ENCODE measurements around the gene HSPB6. TPM values are rescaled to one million over a fixed set of nuclear protein-coding genes. Genes with fewer than 3 reads are reported as not detected.
A peak's percentile ranks its signal among the peaks of the same experiment; 100 is the strongest.
"Not testable (repeated sequence)": the region's sequence is repeated elsewhere in the genome, so short reads cannot be mapped to it uniquely, and the experiment has no call there.

The HSPB6 gene
- total RNA-seq, 4 donors from 2014 or later = 107 to 203 (median 128) TPM

DNA sequence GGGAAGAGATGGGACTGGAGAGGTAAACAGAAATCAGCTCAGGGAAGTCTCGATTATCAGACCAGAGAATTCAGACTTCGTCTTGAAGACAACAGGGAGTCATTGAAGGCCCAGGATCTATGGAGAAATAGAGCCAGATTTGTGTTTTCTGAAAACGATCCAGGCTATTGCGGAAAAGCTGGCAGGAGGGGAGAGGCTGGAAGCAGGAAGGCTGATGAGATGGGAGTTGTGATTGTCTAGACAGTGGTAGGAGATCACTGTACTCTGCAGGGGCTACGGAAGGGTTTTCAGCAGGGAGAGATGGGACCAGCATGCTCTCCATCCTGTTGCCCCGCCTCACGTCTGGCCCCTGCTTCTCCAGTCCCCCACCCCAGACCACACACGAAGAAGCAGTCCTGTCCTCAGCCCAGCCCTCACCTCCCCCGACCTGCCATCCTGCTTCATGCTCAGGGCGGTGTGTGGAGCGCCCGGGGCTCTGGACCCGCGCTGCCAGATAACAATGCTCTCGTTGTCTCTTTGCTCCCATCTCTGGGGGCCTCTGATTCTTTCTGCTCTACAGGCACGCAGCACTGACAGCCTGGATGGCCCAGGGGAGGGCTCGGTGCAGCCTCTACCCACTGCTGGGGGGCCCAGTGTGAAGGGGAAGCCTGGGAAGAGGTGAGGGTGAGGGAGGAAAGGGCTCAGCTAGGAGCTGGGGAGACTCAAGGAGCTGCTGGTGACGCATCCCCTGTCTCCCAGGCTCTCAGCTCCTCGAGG lies 20.4 kb upstream of the HSPB6 start:
- ATAC-seq (ENCODE audit: low FRiP score) (no peak), DNase-seq (ENCODE audit: low spot score) (no peak)
- TF ChIP-seq, protein P1, sequence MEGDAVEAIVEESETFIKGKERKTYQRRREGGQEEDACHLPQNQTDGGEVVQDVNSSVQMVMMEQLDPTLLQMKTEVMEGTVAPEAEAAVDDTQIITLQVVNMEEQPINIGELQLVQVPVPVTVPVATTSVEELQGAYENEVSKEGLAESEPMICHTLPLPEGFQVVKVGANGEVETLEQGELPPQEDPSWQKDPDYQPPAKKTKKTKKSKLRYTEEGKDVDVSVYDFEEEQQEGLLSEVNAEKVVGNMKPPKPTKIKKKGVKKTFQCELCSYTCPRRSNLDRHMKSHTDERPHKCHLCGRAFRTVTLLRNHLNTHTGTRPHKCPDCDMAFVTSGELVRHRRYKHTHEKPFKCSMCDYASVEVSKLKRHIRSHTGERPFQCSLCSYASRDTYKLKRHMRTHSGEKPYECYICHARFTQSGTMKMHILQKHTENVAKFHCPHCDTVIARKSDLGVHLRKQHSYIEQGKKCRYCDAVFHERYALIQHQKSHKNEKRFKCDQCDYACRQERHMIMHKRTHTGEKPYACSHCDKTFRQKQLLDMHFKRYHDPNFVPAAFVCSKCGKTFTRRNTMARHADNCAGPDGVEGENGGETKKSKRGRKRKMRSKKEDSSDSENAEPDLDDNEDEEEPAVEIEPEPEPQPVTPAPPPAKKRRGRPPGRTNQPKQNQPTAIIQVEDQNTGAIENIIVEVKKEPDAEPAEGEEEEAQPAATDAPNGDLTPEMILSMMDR (IDR thresholded peaks at IDR 0.05) = no peak

DNA sequence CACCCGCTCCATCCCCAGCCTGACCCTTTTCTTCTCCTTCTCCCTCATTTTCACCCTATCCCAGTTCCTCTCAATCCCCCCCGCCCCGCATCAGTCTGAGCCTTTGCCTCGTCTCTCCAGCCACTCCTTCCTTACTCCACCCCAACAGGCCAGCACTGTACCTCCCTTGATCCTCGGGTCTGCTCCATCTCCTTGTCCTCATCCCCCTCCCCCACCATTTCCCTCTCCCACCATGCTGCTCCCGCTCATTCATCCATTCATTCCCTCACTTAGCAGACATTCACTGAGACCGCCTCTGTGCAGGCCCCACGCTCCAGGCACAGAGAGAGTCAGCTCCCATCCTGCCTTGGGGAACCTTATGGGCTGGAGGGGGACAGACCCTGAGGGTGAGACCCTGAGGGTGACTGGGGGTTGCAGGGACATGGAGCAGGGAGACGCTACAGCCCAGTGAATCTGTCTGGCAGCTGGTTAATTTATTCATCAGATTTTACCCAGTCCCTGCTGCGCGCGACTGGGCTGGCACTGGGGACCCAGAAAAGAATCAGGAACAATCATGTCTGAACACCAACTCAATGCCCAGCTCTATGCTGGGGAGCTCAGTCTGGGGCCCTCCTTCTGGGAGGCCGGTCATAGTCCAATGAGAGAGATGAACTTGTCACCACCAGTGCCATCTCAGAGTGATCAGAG lies 19.4 kb upstream of the HSPB6 start:
- TF ChIP-seq, protein P1 (IDR thresholded peaks at IDR 0.05) = no peak
- DNase-seq (ENCODE audit: low spot score) (no peak), ATAC-seq (ENCODE audit: low FRiP score) (no peak)

DNA sequence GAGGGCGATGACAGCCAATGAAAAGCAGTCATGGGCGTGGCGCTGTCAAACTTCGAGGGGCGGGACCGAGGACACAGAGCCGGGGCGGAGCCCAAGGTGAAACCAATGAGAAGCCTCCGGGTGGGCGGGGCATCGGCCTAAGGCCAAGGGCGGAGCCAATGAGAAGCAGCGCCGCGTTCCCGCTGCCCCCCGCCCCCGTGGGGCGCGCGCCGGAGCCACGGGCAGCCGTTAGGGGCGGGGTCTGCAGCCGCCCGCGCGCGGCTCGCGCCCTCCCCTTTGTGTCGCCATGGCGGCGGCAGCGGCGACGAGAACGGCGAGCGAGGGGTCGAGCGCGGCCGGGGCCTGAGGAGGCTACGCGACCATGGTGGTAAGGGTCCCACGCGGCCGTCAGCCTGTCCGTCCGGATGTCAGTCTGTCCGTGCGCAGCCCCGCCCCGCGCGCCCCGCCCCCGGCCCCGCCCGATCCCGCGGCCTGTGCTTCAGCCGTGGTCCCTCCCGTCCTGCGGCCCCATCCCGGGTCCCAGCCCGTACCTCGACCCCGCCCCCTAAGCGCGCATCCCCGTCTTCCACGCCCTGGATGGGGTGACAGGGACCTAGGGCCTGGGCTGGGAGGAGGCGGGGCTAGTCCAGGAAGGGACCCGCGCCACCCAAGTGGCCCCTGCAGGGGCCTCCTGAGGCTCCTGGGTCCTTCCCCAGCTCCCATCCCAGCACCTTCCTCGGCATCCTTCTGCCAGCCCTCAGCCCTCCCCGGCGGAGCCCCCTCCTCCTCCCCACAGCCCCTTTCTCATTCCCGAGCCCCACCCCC lies 18.7 kb upstream of the HSPB6 start, which contains the start of gene ARHGAP33:
TSS of gene ARHGAP33 (plus strand) at position 267 of the 804 bp plus-strand sequence. CDS start at position 362, 95 bp downstream.
- TF ChIP-seq, protein P1 (IDR thresholded peaks at IDR 0.05) = no peak
- DNase-seq (ENCODE audit: low spot score) = peak; percentile 98
- peak; percentile 98 for ATAC-seq (ENCODE audit: low FRiP score)

DNA sequence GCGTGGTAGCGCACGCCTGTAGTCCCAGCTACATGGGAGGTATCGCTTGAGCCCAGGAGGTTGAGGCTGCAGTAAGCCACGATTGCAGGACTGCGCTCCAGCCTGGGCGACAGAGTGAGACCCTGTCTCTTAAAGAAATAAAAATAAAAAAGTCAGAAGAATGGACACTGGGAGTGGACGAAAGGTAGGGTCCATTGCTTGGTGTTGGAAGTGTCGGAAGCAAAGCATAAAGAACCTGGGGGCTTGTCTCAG lies 18.1 kb upstream of the HSPB6 start:
- DNase-seq (ENCODE audit: low spot score) = no peak
- ATAC-seq (ENCODE audit: low FRiP score) = peak; percentile 9
- TF ChIP-seq, protein P1 (IDR thresholded peaks at IDR 0.05) = no peak

DNA sequence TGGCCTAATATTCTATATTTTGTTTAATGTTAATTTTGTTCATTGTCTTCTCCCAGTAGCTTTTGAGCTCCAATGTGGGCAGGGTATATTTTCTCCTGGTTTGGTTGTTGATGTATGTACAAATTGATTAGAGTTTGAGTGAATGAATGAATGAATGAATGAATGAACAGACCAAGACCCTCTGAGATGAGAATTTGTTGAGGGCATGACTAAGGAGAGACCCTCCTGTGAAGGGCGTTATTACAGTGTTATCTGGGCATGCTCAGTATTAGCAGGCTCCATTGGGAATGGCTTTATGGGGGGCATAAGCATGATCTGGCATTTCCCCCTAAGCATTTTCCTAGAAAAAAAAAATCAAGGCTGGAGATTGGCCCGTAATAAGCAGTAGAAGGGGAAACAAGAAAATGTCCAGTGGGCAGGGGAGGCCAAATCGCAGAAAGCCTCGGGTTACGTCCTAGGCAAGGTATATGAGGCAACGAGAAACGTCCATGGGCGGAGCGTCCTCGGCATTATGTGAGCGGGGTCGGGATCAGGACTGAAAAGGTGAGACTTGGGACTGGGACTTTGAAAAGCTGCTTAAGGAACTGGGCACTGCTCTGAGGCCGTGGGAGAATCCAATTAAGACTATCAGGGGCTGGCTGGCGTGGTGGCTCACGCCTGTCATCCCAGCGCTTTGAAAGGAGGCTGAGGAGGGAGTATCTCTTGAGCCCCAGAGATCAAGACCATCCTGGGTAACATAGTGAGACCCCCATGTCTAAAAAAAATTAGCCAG lies 17.6 kb upstream of the HSPB6 start:
- DNase-seq (ENCODE audit: low spot score) (no peak), ATAC-seq (ENCODE audit: low FRiP score) (no peak)
- TF ChIP-seq, protein P1 (IDR thresholded peaks at IDR 0.05) = no peak

DNA sequence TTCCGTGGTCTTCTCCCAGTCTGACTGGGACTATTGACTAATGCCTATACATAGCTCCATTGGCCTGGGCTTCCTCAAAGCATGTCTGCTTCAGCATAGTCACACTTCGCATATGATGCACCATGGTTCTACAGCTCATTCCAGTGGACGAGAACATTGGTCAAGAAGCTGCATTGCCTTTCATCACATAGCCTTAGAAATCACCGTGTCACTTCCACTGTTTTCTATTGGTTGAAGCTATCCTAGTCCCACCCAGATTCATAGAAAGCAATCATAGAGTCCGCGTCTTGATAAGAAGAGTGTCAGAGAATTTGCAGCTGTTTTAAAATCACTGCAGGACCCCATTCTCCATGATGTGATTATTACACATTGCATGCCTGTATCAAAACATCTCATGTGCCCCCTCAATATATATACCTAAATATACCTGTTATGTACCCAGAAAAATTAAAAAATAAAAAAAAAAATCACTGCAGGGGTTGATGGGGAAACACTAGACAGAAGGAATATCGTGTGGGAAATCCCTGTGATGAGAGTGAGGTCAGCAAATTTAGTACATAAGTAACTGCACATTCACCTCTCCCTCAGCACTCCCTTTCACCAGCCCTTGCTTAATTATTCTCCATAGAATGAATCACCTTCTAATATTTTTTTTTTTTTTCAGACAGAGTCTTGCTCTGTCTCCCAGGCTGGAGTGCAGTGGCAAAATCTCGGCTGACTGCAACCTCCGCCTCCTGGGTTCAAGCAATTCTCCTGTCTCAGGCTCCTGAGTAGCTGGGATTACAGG lies 16.4 kb upstream of the HSPB6 start:
- no peak for DNase-seq (ENCODE audit: low spot score)
- TF ChIP-seq, protein P1 (IDR thresholded peaks at IDR 0.05) = no peak
- ATAC-seq (ENCODE audit: low FRiP score) = no peak

DNA sequence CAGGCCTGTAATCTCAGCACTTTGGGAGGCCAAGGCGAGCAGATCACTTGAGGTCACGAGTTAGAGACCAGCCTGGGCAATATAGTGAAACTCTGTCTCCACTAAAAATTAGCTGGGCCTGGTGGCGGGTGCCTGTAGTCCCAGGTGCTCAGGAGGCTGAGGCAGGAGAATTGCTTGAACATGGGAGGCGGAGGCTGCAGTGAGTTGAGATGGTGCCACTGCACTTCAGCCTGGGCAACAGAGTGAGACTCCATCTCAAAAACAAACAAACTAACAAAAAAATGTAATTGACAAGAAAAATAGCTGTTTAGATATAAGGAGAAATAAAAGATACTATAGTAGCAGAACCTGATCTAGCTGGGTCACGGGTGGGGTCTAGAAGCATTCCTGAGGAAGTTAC lies 15.5 kb upstream of the HSPB6 start:
- not testable (repeated sequence) for ATAC-seq (ENCODE audit: low FRiP score); DNase-seq (ENCODE audit: low spot score)
